GM12892 (cell line): ENCODE data around the gene FUT8.

Source experiments
- POLR2A ChIP-seq: IDR thresholded peaks from 2 replicates; pipeline ENCODE4 v1.6.1; 2011; ENCODE audit warnings: low read depth, low read length, control low read depth
- POLR2AphosphoS5 ChIP-seq: IDR thresholded peaks from 2 replicates; pipeline ENCODE4 v1.6.1; 2011; ENCODE audit warnings: low read depth, low read length, control low read depth

DNA sequence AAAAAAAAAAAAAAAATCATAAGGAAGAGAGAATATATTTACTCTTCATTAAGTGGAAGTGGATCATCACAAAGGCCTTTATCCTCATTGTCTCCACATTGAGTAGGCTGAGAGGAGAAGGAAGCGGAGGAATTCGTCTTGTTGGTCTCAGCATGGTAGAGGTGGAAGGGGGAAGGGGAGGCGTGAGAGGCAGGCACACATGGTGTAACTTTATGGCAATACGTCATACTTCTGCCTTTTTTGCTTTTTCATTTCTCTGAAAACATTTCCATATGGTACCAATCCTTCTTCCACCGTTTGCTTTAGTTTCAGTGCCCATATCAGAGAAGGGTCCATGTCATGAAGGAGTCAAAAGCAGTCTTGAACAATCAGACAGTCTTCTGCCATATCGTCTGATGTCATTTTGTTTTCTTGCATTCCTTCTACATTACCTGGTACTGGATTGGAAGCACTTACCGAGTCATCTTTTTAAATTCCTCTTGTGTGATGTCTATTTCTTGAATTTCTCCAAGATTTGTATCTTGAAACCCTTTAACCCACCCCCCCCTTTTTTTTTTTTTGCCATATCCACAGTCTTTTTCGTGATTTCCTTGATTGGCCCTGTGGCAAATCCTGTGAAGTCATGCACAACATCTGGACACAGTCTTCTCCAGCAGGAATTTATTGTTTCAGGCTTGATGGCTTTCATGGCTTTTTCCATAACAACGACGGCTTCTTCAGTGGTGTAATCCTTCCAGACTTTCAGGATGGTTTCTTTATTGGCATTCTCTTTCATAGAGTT lies 8.9 kb downstream of the FUT8 start:
- TF ChIP-seq POLR2AphosphoS5 (no peak), POLR2A (no peak)
